Activated CD4-positive, alpha-beta memory T cell treated with anti-CD3 and anti-CD28 coated beads for 36 hours (primary cell): Measurements from ENCODE around the gene HOXA6. TPM values are rescaled to one million over a fixed set of nuclear protein-coding genes. Genes with fewer than 3 reads are reported as not detected.

ENCODE experiments used
- CTCF ChIA-PET: fragments of 350-600 bp; sonication (Branson Sonifier 250); formaldehyde crosslinking; loops from one replicate; lab custom pipeline; 2021; ENCODE audit warnings: antibody characterized with exemption, inconsistent platforms; lab: Charles Lee
- POLR2A ChIA-PET: fragments of 350-600 bp; sonication (Branson Sonifier 250); formaldehyde crosslinking; loops from one replicate; lab custom pipeline; 2021; ENCODE audit warnings: antibody characterized with exemption; lab: Charles Lee
- DNase-seq: peaks from one replicate; pipeline ENCODE4 v3.0.0-alpha.2; 2020
- H3K27ac Mint-ChIP-seq: one replicate; pipeline ENCODE4 v1.8.0; 2021; ENCODE audit warnings: mixed read lengths
- H3K27me3 Mint-ChIP-seq: one replicate; pipeline ENCODE4 v1.8.0; 2021; ENCODE audit warnings: mixed read lengths
- H3K36me3 Mint-ChIP-seq: one replicate; pipeline ENCODE4 v1.8.0; 2021; ENCODE audit warnings: mixed read lengths
- H3K4me1 Mint-ChIP-seq: one replicate; pipeline ENCODE4 v1.8.0; 2021; ENCODE audit warnings: low read depth, mixed read lengths
- H3K4me3 Mint-ChIP-seq: one replicate; pipeline ENCODE4 v1.8.0; 2021; ENCODE audit warnings: mild to moderate bottlenecking, mixed read lengths
- H3K9me3 Mint-ChIP-seq: one replicate; pipeline ENCODE4 v1.8.0; 2021; ENCODE audit warnings: mixed read lengths
- intact Hi-C: fragments of 100-400 bp; cut with micrococcal nuclease; formaldehyde crosslinking; loops from one replicate; pipeline ENCODE4 v1.15.1; 2023
- total RNA-seq, 2 experiments: library from RNA; stranded (reverse); gene quantifications; one replicate each; pipeline ENCODE4 v1.2.3, GENCODE V29; 2021

Gene HOXA6
- total RNA-seq, 2 experiments from 2014 or later: not detected

GRCh38 chr7:27189295-27189996 lies 41.9 kb upstream of the HOXA6 start:
- intact Hi-C loops: loop anchor here (1.0 to 5.0 kb wide), 3 partner anchors 11 to 1327 kb away; partner anchors contain the start of genes HOXA13 and HOXA3
- POLR2A ChIA-PET: no interaction called here
- H3K27me3 Mint-ChIP-seq: peaks cover 84% of the 10 kb centered on the region
- no peak overlapping the region for H3K4me3 Mint-ChIP-seq
- CTCF ChIA-PET: interaction anchor here (2.5 kb wide), 1 partner anchor 39 kb away, joined by 7 read pairs; no protein-coding TSS in a partner anchor
- peaks cover 4% of the 10 kb centered on the region for H3K36me3 Mint-ChIP-seq
- peak; percentile 9 for DNase-seq
- H3K4me1 Mint-ChIP-seq: peaks cover 55% of the 10 kb centered on the region
- H3K9me3 Mint-ChIP-seq: no peaks in the 10 kb centered on the region
- H3K27ac Mint-ChIP-seq: no peak overlapping the region

- H3K27ac Mint-ChIP-seq: no peak overlapping the region
- H3K36me3 Mint-ChIP-seq: peaks cover 4% of the 10 kb centered on the region
- peak; percentile 48 for DNase-seq
- peaks cover 83% of the 10 kb centered on the region for H3K27me3 Mint-ChIP-seq
- H3K4me3 Mint-ChIP-seq: peak overlapping the region; percentile 55
- no peaks in the 10 kb centered on the region for H3K9me3 Mint-ChIP-seq
- intact Hi-C loops: loop anchor here (1.0 to 5.0 kb wide), 3 partner anchors 12 to 1326 kb away; partner anchors contain the start of genes HOXA13 and HOXA3
- POLR2A ChIA-PET: no interaction called here
- peaks cover 55% of the 10 kb centered on the region for H3K4me1 Mint-ChIP-seq
- CTCF ChIA-PET: no interaction called here
Measured at GRCh38 chr7:27188386-27189294, 41.1 kb upstream of the HOXA6 start.

- POLR2A ChIA-PET: no interaction called here
Measured at GRCh38 chr7:27187475-27188385, 40.2 kb upstream of the HOXA6 start.

DNA sequence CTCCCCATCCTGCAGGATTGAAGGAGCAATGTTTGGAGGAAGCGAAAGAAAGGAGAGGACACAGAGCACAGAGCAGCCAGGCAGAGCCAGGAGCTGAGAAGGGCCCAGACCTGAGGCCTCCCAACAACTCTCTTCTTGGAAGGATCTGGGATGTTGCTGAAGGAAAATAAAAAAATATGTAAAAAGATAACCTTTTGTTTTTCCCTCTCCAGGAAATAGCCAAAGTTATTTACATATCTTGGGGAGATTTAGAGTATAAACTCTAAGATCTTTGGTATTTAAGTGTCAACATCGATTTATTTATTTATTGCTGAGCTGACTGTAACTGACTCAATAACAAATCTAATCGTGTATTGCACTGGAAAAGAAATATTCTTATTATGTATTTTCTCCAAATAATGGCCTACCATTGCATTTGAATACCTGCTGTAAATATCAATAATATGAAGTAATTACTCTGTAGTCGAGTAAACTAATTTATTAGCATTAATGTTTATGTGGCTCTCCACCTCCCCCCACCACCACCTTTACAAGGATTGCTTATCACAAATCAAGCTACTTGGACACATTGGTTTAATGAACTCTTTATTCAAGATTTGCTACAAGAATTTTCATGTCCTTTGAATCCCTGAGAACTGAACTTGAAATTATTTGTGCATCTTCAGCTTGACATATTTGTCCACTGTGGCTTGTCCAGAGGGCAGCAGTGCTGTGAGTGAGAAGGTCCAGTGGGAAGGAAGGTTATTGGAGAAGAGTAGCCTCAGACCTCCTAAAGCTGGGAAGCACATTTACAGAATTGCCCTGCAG lies 39.3 kb upstream of the HOXA6 start:
- H3K27me3 Mint-ChIP-seq: peaks cover 80% of the 10 kb centered on the region
- H3K4me1 Mint-ChIP-seq: peaks cover 46% of the 10 kb centered on the region
- H3K9me3 Mint-ChIP-seq: no peaks in the 10 kb centered on the region
- peak; percentile 3 for DNase-seq
- H3K36me3 Mint-ChIP-seq: peaks cover 4% of the 10 kb centered on the region
- H3K4me3 Mint-ChIP-seq: no peak overlapping the region
- CTCF ChIA-PET: interaction anchor here (0.8 to 6.5 kb wide), 8 partner anchors 8 to 56 kb away, joined by 3 to 45 read pairs (median 4); partner anchors contain the start of genes EVX1 and HOXA13
- intact Hi-C loops: loop anchor here (5.0 kb wide), 2 partner anchors 35 to 1325 kb away; partner anchors contain the start of gene HOXA3
- POLR2A ChIA-PET: no interaction called here
- no peak overlapping the region for H3K27ac Mint-ChIP-seq

More at GRCh38 chr7:27187475-27188385, 40.2 kb upstream of the HOXA6 start:
- DNase-seq: peak; percentile 10
- intact Hi-C loops: loop anchor here (5.0 kb wide), 2 partner anchors 35 to 1325 kb away; partner anchors contain the start of gene HOXA3
- H3K27ac Mint-ChIP-seq: no peak overlapping the region
- H3K4me1 Mint-ChIP-seq: peaks cover 51% of the 10 kb centered on the region
- H3K4me3 Mint-ChIP-seq: peak overlapping the region; percentile 55
- H3K9me3 Mint-ChIP-seq: no peaks in the 10 kb centered on the region
- peaks cover 4% of the 10 kb centered on the region for H3K36me3 Mint-ChIP-seq
- peaks cover 83% of the 10 kb centered on the region for H3K27me3 Mint-ChIP-seq
- CTCF ChIA-PET: interaction anchor here (0.9 to 6.5 kb wide), 6 partner anchors 7 to 55 kb away, joined by 3 to 45 read pairs (median 5); partner anchors contain the start of genes EVX1 and HOXA13

DNA sequence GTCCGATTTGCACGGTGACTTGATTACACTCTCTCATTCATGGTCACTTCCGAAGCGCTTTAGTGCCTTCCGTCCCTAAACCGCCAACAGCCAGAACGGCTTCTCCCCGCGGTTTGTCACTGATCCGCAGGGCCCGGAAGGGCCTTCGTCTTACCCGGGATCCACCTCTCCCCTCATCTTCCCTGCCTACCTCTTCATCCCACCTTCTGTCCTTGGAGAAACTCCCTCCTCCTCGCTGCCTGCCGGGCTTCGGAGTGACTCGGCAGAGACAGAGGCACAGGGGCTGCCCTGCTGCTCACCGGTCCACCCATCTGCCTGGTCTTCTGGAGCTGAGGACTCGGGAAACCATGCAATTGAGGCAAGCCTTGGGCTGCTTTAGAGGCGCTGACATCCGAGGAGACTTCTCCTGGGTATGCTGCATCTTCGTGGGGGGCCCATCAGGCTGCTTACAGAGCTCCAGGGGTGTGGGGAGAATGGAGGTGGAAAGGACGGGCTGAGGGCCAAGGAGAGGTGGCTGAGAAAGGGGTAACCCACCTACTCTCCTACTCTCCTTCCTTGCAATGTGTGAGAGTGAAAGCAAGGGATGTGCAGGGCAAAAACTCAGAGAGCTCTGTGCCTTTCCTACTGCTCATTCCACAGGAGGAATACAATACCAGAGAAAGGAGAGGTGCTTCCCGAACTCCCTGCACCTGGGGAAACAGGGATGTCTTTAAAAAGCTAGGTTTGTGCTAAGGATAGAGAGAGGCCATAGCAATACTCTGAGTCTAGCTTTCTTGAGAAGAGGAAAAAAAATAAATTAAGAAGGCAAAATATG lies 38.5 kb upstream of the HOXA6 start:
- ChIA-PET CTCF (interaction anchor here (0.8 to 6.5 kb wide), 7 partner anchors 9 to 36 kb away, joined by 3 to 45 read pairs (median 4); partner anchors contain the start of gene HOXA13), POLR2A (no interaction called here)
- Mint-ChIP-seq H3K36me3 (peaks cover 4% of the 10 kb centered on the region), H3K4me3 (peak overlapping the region; percentile 57), H3K4me1 (peaks cover 46% of the 10 kb centered on the region), H3K9me3 (no peaks in the 10 kb centered on the region), H3K27ac (peak overlapping the region; percentile 19), H3K27me3 (peaks cover 79% of the 10 kb centered on the region)
- intact Hi-C loops: loop anchor here (1.0 to 5.0 kb wide), 4 partner anchors 13 to 1324 kb away; partner anchors contain the start of gene HOXA3
- peak; percentile 9 for DNase-seq

GRCh38 chr7:27185013-27185853 lies 37.7 kb upstream of the HOXA6 start, which contains the start of gene HOXA11:
Gene HOXA11 (minus strand): TSS chr7:27185232. CDS start chr7:27185144, 88 bp downstream.
- intact Hi-C loops: loop anchor here (1.0 to 5.0 kb wide), 4 partner anchors 12 to 1323 kb away; partner anchors contain the start of gene HOXA3
- Mint-ChIP-seq H3K4me1 (peaks cover 46% of the 10 kb centered on the region), H3K9me3 (no peaks in the 10 kb centered on the region), H3K27me3 (peaks cover 75% of the 10 kb centered on the region), H3K27ac (peak within 1 kb of the TSS; percentile 24), H3K36me3 (peaks cover 4% of the 10 kb centered on the region), H3K4me3 (peak within 1 kb of the TSS; percentile 57)
- ChIA-PET CTCF (interaction anchor here (1.0 to 6.5 kb wide), 3 partner anchors 9 to 24 kb away, joined by 4 to 45 read pairs (median 4); no protein-coding TSS in a partner anchor), POLR2A (no interaction called here)
- DNase-seq: peak; percentile 18

DNA sequence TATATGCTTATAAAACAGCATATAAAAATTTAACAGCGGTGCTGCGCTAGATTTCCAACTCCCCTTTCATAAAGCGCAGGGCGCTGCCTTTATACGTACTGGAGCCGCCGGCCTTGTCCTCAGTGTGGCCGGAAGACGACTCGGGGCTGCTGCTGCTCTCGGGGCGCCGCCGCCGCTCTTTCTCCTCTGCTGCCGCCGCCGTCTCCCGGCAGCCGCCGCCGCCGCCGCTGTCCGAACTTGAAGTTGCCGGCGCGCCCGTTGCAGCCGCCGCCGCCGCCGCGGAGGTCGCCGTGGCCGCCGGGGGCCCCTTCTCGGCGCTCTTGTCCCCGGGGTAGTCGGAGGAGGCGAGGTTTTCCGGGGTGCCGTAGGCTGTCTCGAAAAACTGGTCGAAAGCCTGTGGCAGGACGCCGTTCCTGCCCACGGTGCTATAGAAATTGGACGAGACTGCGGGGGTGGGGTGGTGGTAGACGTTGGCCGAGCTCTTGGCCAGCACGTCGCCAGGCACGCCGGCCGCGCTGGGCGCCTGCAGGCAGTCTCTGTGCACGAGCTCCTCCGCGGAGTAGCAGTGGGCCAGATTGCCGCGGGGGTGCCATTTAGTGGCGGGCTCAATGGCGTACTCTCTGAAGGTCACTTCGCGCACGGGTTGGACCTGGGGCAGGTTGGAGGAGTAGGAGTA lies 36.9 kb upstream of the HOXA6 start:
- Mint-ChIP-seq H3K36me3 (peaks cover 4% of the 10 kb centered on the region), H3K4me1 (peaks cover 47% of the 10 kb centered on the region), H3K27me3 (peaks cover 73% of the 10 kb centered on the region), H3K27ac (peak overlapping the region; percentile 24), H3K4me3 (peak overlapping the region; percentile 57), H3K9me3 (no peaks in the 10 kb centered on the region)
- ChIA-PET CTCF (interaction anchor here (1.0 to 6.5 kb wide), 4 partner anchors 10 to 23 kb away, joined by 4 to 45 read pairs (median 6); partner anchors contain the start of gene HOXA9), POLR2A (no interaction called here)
- intact Hi-C loops: loop anchor here (1.0 to 5.0 kb wide), 5 partner anchors 11 to 1322 kb away; partner anchors contain the start of gene HOXA3
- peak; percentile 43 for DNase-seq

GRCh38 chr7:27183682-27184336 lies 36.2 kb upstream of the HOXA6 start:
- POLR2A ChIA-PET: no interaction called here
- Mint-ChIP-seq H3K4me1 (peaks cover 44% of the 10 kb centered on the region), H3K4me3 (peak overlapping the region; percentile 57)

More at GRCh38 chr7:27183682-27184336, 36.2 kb upstream of the HOXA6 start:
- H3K36me3 Mint-ChIP-seq: peaks cover 4% of the 10 kb centered on the region
- CTCF ChIA-PET: interaction anchor here (1.7 to 6.5 kb wide), 2 partner anchors 11 to 18 kb away, joined by 7 to 45 read pairs; partner anchors contain the start of gene HOXA9
- H3K9me3 Mint-ChIP-seq: no peaks in the 10 kb centered on the region
- intact Hi-C loops: loop anchor here (1.0 to 2.0 kb wide), 2 partner anchors 15 to 18 kb away; no protein-coding TSS in a partner anchor
- H3K27me3 Mint-ChIP-seq: peaks cover 73% of the 10 kb centered on the region
- peak; percentile 13 for DNase-seq
- H3K27ac Mint-ChIP-seq: no peak overlapping the region
